Loucy (cell line): ENCODE results near the gene SLC6A12.

ENCODE experiments used
- EZH2phosphoT487 ChIP-seq: fragments of 200-600 bp; IDR thresholded peaks from 2 replicates; pipeline ENCODE4 v1.6.1; 2018; ENCODE audit warnings: antibody characterized with exemption, mild to moderate bottlenecking, moderate library complexity, borderline replicate concordance
- TF ChIP-seq, protein P1 (sequence below): fragments of 200-600 bp; sonication (generic); conservative IDR thresholded peaks from 2 replicates; pipeline ENCODE4 v1.5.1; 2014; ENCODE audit warnings: mild to moderate bottlenecking, antibody characterized with exemption, low read length

DNA sequence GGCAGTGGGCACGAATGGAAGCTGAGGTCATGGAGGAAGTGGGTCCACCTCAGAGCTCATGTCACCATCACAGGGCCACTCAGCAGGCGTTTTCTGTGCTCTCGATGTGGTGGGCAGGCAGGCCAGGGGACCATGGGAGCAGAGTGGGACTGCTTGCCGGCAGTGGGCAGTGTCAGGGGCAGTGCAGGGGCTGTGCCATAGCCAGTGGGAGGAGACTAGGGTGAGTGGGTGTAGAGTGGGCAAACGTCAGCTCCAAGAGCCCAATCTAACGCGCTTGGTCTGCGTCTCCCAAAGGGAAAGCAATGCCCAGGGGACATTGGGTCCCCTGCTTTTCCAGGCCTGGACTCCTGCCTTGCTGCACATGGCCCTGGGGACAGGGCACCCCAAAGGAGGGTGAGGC, 58.3 kb downstream of the SLC6A12 start:
- TF ChIP-seq, protein P1, sequence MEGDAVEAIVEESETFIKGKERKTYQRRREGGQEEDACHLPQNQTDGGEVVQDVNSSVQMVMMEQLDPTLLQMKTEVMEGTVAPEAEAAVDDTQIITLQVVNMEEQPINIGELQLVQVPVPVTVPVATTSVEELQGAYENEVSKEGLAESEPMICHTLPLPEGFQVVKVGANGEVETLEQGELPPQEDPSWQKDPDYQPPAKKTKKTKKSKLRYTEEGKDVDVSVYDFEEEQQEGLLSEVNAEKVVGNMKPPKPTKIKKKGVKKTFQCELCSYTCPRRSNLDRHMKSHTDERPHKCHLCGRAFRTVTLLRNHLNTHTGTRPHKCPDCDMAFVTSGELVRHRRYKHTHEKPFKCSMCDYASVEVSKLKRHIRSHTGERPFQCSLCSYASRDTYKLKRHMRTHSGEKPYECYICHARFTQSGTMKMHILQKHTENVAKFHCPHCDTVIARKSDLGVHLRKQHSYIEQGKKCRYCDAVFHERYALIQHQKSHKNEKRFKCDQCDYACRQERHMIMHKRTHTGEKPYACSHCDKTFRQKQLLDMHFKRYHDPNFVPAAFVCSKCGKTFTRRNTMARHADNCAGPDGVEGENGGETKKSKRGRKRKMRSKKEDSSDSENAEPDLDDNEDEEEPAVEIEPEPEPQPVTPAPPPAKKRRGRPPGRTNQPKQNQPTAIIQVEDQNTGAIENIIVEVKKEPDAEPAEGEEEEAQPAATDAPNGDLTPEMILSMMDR: no peak
- no peak for TF ChIP-seq EZH2phosphoT487
